B cell (primary cell): ENCODE measurements around the gene CTXND2. TPM values are rescaled to one million over a fixed set of nuclear protein-coding genes. Genes with fewer than 3 reads are reported as not detected.
"Not testable (repeated sequence)": the region's sequence is repeated elsewhere in the genome, so short reads cannot be mapped to it uniquely, and the experiment has no call there.

Experiments used
- ATAC-seq: fragments of 200-7000 bp; cut with Tn5 transposase; one replicate; pipeline ENCODE4 v1.10.0; 2021; ENCODE audit warnings: low read depth, mild to moderate bottlenecking, moderate number of reproducible peaks, moderate library complexity
- CTCF ChIA-PET: fragments of 350-600 bp; sonication (Branson Sonifier 250); formaldehyde crosslinking; loops from one replicate; lab custom pipeline; 2021; ENCODE audit warnings: antibody characterized with exemption, inconsistent platforms; lab: Charles Lee
- POLR2A ChIA-PET: fragments of 350-600 bp; sonication (Branson Sonifier 250); formaldehyde crosslinking; loops from one replicate; lab custom pipeline; 2021; ENCODE audit warnings: antibody characterized with exemption; lab: Charles Lee
- DNase-seq: peaks from one replicate; pipeline ENCODE4 v3.0.0; 2013
- H2AFZ ChIP-seq: 2 replicates; pipeline ENCODE4 v1.6.1; 2012; ENCODE audit warnings: mild to moderate bottlenecking, low read depth, low read length; ENCODE audit not compliant: insufficient read depth, poor library complexity, severe bottlenecking
- H3K27ac ChIP-seq, 2 donors: 1 replicate in 1 of 2; 2 replicates in 1 of 2; pipeline ENCODE4 v1.5.1; 2012 to 2013; ENCODE audit warnings: low read length in 2 of 2, mild to moderate bottlenecking in 2 of 2, moderate library complexity in 1 of 2
- H3K27me3 ChIP-seq, 4 experiments: fragments of 200-600 bp in 1 of 4; sonication (generic) in 1 of 4; replicated peaks in 1 of 4; 1 replicate in 2 of 4; 2 replicates in 2 of 4; pipeline versions ENCODE4 v1.6.1 to v1.7.0; 2013 to 2016; ENCODE audit warnings: low read length in 3 of 4, mild to moderate bottlenecking in 2 of 4, mixed read lengths in 1 of 4, moderate library complexity in 1 of 4; ENCODE audit not compliant: insufficient read depth in 4 of 4, control insufficient read depth in 3 of 4; ENCODE audit errors: control extremely low read depth in 1 of 4
- H3K36me3 ChIP-seq, 2 experiments: replicated peaks in 1 of 2; 1 replicate in 1 of 2; 2 replicates in 1 of 2; pipeline versions ENCODE4 v1.6.1 to v1.7.1; 2013; ENCODE audit warnings: low read length in 1 of 2; ENCODE audit not compliant: insufficient read depth in 2 of 2, control insufficient read depth in 1 of 2; ENCODE audit errors: control extremely low read depth in 1 of 2, extremely low read depth in 1 of 2
- H3K4me1 ChIP-seq, 2 donors: fragments of 200-600 bp in 1 of 2; sonication (generic) in 1 of 2; 1 replicate in 1 of 2; 2 replicates in 1 of 2; pipeline versions ENCODE4 v1.5.1 to v1.6.1; 2013 to 2017; ENCODE audit warnings: low read length in 2 of 2; ENCODE audit not compliant: control insufficient read depth in 2 of 2, insufficient read depth in 2 of 2
- H3K4me2 ChIP-seq: replicated peaks from 2 replicates; pipeline ENCODE3; 2012; ENCODE audit warnings: mild to moderate bottlenecking, low read depth, low read length; ENCODE audit not compliant: poor library complexity, severe bottlenecking
- H3K4me3 ChIP-seq, 5 experiments: fragments of 200-600 bp in 1 of 5; sonication (generic) in 1 of 5; 1 replicate in 3 of 5; 2 replicates in 2 of 5; pipeline versions ENCODE4 v1.5.1 to v1.7.0; 2011 to 2016; ENCODE audit warnings: low read length in 4 of 5, mild to moderate bottlenecking in 4 of 5, low read depth in 2 of 5, control low read depth in 1 of 5, moderate library complexity in 1 of 5; ENCODE audit not compliant: insufficient read depth in 1 of 5; ENCODE audit errors: control extremely low read depth in 1 of 5, extremely low read depth in 1 of 5
- H3K79me2 ChIP-seq: fragments of 200-600 bp; sonication (generic); one replicate; pipeline ENCODE4 v1.6.0; 2016; ENCODE audit warnings: low read length; ENCODE audit not compliant: control insufficient read depth, insufficient read depth
- H3K9ac ChIP-seq: fragments of 200-600 bp; sonication (generic); 2 replicates; pipeline ENCODE4 v1.6.1; 2017; ENCODE audit warnings: mild to moderate bottlenecking, low read length, moderate library complexity
- H3K9me3 ChIP-seq, 3 donors: one replicate each; pipeline versions ENCODE4 v1.6.1 to v1.7.1; 2013; ENCODE audit warnings: low read length in 2 of 3; ENCODE audit not compliant: control insufficient read depth in 2 of 3, insufficient read depth in 1 of 3; ENCODE audit errors: control extremely low read depth in 1 of 3
- H4K20me1 ChIP-seq: 2 replicates; pipeline ENCODE4 v1.6.0; 2012; ENCODE audit warnings: mild to moderate bottlenecking, low read length; ENCODE audit not compliant: insufficient read depth, control insufficient read depth, poor library complexity, severe bottlenecking
- H3K27ac Mint-ChIP-seq: one replicate; pipeline ENCODE4 v1.8.0; 2021; ENCODE audit warnings: mixed read lengths
- H3K27me3 Mint-ChIP-seq: one replicate; pipeline ENCODE4 v1.8.0; 2021; ENCODE audit warnings: mixed read lengths
- H3K4me1 Mint-ChIP-seq: one replicate; pipeline ENCODE4 v1.8.0; 2021; ENCODE audit warnings: mixed read lengths
- H3K4me3 Mint-ChIP-seq: one replicate; pipeline ENCODE4 v1.8.0; 2021; ENCODE audit warnings: mixed read lengths
- H3K9me3 Mint-ChIP-seq: one replicate; pipeline ENCODE4 v1.8.0; 2022; ENCODE audit warnings: mixed read lengths; ENCODE audit not compliant: insufficient read depth
- EZH2 ChIP-seq: IDR thresholded peaks from 2 replicates; pipeline ENCODE4 v1.6.1; 2012; ENCODE audit warnings: borderline replicate concordance, low read depth, mild to moderate bottlenecking, moderate library complexity, low read length; ENCODE audit not compliant: insufficient read depth, poor library complexity, severe bottlenecking
- WGBS: methylation state at CpG from one replicate; pipeline ENCODE4 v1.1.5; 2013; ENCODE audit warnings: missing lambda C conversion rate; ENCODE audit not compliant: insufficient coverage; 5-methylcytosine and 5-hydroxymethylcytosine counted together
- intact Hi-C: fragments of 100-400 bp; cut with micrococcal nuclease; formaldehyde crosslinking; loops from one replicate; pipeline ENCODE4 v1.10.0; 2022
- polyA minus RNA-seq: library from RNA; depleted of rRNA, polyadenylated mRNA; stranded (reverse); fragments of >200 nt; gene quantifications from 2 replicates; pipeline ENCODE4 v1.2.3, GENCODE V29; 2012
- polyA plus RNA-seq: library from polyadenylated mRNA; depleted of rRNA; stranded (reverse); fragments of >200 nt; gene quantifications from 2 replicates; pipeline ENCODE4 v1.2.3, GENCODE V29; 2012
- total RNA-seq, 2 donors: library from RNA; stranded (reverse); fragments of 120-200 nt in 1 of 2; gene quantifications; 1 replicate in 1 of 2; 2 replicates in 1 of 2; pipeline versions ENCODE4 v1.2.3 to v1.2.4, GENCODE V29; 2013 to 2022
- TF ChIP-seq, protein P1 (sequence below): fragments of 200-600 bp; IDR thresholded peaks from one replicate; pipeline ENCODE4 v1.8.0; 2022; ENCODE audit warnings: antibody characterized with exemption, mild to moderate bottlenecking

The CTXND2 gene
- total RNA-seq: not detected in 2 replicates
- total RNA-seq (2013): not detected
- not detected in 2 replicates for polyA plus RNA-seq
- polyA minus RNA-seq: not detected in 2 replicates

DNA sequence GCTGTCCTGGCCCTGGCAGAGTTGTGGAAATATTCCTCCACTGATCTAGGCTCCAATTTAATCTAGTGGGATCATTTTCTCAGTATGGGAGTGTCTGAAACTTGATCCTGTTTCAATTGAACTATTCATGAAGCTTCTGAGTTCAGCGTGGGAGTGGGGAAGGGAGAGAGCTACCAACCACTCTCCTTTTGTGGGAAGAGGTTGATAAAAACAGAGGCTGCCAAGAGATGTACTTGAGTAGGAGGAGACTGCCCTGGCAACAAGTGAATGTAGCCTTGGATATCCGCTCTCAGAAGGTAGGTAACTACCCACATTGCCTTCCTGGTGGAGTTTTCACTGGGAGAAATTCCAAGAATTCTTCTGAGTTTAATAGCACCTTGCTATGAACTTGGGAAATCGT is at the start of gene CTXND2:
TSS of gene CTXND2 (plus strand) at position 119 of the 400 bp plus-strand sequence. CDS start 25,179 bp downstream, outside the sequence.
- no peak for TF ChIP-seq EZH2
- TF ChIP-seq, protein P1, sequence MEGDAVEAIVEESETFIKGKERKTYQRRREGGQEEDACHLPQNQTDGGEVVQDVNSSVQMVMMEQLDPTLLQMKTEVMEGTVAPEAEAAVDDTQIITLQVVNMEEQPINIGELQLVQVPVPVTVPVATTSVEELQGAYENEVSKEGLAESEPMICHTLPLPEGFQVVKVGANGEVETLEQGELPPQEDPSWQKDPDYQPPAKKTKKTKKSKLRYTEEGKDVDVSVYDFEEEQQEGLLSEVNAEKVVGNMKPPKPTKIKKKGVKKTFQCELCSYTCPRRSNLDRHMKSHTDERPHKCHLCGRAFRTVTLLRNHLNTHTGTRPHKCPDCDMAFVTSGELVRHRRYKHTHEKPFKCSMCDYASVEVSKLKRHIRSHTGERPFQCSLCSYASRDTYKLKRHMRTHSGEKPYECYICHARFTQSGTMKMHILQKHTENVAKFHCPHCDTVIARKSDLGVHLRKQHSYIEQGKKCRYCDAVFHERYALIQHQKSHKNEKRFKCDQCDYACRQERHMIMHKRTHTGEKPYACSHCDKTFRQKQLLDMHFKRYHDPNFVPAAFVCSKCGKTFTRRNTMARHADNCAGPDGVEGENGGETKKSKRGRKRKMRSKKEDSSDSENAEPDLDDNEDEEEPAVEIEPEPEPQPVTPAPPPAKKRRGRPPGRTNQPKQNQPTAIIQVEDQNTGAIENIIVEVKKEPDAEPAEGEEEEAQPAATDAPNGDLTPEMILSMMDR: no peak
- no peak within 1 kb of the TSS for H3K4me2 ChIP-seq
- H3K4me1 ChIP-seq: peaks cover 26 to 29% of the 10 kb centered on the region in 2 donors
- no peaks in the 10 kb centered on the region for H4K20me1 ChIP-seq
- DNase-seq (no peak), ATAC-seq (no peak)
- H3K27ac ChIP-seq: no peak within 1 kb of the TSS
- no peaks in the 10 kb centered on the region for H3K79me2 ChIP-seq
- Mint-ChIP-seq H3K27me3 (no peaks in the 10 kb centered on the region), H3K4me1 (peaks cover 29% of the 10 kb centered on the region), H3K4me3 (no peak within 1 kb of the TSS), H3K27ac (no peak within 1 kb of the TSS), H3K9me3 (no peaks in the 10 kb centered on the region)
- ChIA-PET CTCF (interaction anchor here (0.6 to 0.7 kb wide), 2 partner anchors 608 to 927 kb away, joined by 3 to 4 read pairs; no protein-coding TSS in a partner anchor), POLR2A (no interaction called here)
- H3K9ac ChIP-seq: no peak within 1 kb of the TSS
- no peak within 1 kb of the TSS for H3K4me3 ChIP-seq
- H3K27me3 ChIP-seq: no peaks in the 10 kb centered on the region
- no peak within 1 kb of the TSS for H2AFZ ChIP-seq
- H3K9me3 ChIP-seq: no peaks in the 10 kb centered on the region
- intact Hi-C loops: no loop called here
- 100% methylated on average over 1 of the region's 3 CpGs for WGBS
- no peaks in the 10 kb centered on the region for H3K36me3 ChIP-seq

DNA sequence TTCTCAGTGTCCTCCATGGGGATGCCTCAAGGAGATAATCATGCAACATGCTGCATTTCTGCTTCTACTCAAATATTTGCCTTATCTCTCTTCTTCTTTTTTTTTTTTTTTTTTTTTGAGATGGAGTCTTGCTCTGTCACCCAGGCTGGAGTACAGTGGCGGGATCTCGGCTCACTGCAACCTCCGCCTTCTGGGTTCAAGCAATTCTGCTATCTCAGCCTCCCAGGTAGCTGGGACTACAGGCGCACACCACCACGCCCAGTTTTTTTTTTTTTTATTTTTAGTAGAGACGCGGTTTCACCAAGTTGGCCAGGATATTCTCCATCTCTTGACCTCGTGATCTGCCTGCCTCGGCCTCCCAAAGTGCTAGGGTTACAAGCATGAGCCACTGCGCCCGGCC is 46.1 kb upstream of the CTXND2 start:
- H3K4me1 Mint-ChIP-seq, ATAC-seq, H3K27ac ChIP-seq, H3K27me3 ChIP-seq, H3K9me3 Mint-ChIP-seq, H3K4me2 ChIP-seq, H4K20me1 ChIP-seq, intact Hi-C loops, H3K27ac Mint-ChIP-seq, H3K4me1 ChIP-seq, DNase-seq, H2AFZ ChIP-seq, H3K9me3 ChIP-seq, H3K79me2 ChIP-seq, H3K4me3 ChIP-seq, H3K9ac ChIP-seq, H3K27me3 Mint-ChIP-seq, H3K4me3 Mint-ChIP-seq, POLR2A ChIA-PET: not testable (repeated sequence)
- CTCF ChIA-PET: interaction anchor here (0.7 kb wide), 1 partner anchor 484 kb away, joined by 3 read pairs; no protein-coding TSS in a partner anchor
- WGBS: 94% methylated on average over 6 of the region's 11 CpGs
- peaks cover 12 to 26% of the 10 kb centered on the region in 2 experiments for H3K36me3 ChIP-seq
